ENCODE results near the gene TXNDC2.
"Not testable (repeated sequence)": the region's sequence is repeated elsewhere in the genome, so short reads cannot be mapped to it uniquely, and the experiment has no call there.

Gene TXNDC2

DNA sequence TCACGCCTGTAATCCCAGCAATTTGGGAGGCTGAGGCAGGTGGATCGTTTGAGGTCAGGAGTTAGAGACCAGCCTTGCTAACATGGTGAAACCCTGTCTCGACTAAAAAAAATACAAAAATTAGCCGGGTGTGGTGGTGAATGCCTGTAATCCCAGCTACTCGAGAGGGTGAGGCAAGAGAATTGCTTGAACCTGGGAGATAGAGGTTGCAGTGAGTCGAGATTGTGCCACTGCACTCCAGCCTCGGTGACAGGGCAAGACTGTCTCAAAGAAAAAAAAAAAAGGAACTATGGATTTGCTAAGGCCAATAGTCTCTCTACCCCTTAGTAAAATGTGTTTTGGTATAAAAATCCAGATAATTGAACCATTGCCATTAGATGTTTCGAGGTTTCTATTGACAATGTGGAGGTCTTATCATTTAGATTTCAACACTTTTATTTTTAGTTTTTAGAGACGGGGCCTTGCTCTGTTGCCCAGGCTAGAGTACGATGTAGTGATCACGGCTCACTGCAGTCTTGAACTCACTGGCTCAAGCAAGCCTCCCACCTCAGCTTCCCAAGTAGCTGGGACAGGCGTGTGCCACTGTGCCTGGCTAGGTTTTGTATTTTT lies 1.1 kb upstream of the TXNDC2 start:
- DNase-seq (ENCODE audit: low read depth in 2 of 2): no peak

DNA sequence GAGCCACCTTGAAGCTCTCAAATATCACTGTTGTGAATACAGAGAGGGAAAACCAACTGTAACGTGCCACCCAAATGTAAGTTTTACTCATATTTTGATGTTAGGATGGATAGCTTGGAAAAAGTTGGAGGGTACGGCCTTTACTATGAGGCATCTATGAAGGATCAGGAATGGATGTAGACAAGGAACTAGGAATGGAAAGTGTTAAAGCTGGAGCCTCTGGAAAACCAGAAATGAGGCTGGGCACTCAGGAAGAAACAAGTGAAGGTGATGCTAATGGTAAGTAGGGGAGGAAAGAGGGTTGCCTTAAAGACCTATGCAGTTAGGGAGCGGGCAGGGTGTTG lies 204 bp downstream of the TXNDC2 start:
- no peak for DNase-seq (ENCODE audit: low read depth in 2 of 2)

- DNase-seq (ENCODE audit: low read depth in 2 of 2): no peak
Observed at GRCh38 chr18:9887992-9888391, 2.2 kb downstream of the TXNDC2 start.

DNA sequence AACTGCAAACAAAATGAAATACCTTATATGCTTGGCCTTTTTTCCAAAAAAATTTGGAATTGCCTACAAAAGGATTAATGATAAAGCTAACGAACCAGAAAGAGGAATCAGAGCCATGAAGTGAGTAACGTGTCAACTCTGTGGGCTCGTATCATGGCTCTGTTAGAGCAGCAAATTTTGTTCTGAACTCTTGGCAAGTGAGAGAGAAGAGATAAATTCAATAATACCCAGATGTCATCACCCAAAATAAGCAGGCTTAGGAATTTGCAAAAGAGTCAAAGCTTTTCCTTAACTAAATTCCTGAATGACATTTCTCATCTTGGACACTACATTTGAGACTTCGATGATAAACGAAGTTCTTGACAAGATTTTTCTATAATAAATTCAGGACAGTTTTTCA lies 4.4 kb downstream of the TXNDC2 start:
- DNase-seq (ENCODE audit: low read depth in 2 of 2): no peak

DNA sequence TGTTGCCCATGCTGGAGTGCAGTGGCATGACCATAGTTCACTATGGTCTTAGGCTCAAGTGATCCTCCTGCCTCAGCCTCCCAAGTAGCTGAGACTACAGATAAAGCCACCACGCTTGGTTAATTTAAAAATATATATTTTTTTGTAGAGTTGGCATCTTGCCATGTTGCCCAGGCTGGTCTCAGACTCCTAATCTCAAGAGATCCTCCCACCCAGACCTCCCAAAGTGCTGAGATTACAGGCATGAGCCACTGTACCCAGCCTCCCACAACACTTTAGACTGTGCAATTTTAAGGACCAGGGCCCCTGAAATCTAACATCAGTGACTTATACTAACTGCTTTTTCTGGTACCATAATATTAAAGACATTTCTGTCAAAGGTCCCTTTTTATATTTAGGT lies 5.2 kb downstream of the TXNDC2 start:
- no peak for DNase-seq (ENCODE audit: low read depth in 2 of 2)

GRCh38 chr18:9891515-9891914 lies 5.7 kb downstream of the TXNDC2 start:
- DNase-seq (ENCODE audit: low read depth in 2 of 2): not testable (repeated sequence)

DNA sequence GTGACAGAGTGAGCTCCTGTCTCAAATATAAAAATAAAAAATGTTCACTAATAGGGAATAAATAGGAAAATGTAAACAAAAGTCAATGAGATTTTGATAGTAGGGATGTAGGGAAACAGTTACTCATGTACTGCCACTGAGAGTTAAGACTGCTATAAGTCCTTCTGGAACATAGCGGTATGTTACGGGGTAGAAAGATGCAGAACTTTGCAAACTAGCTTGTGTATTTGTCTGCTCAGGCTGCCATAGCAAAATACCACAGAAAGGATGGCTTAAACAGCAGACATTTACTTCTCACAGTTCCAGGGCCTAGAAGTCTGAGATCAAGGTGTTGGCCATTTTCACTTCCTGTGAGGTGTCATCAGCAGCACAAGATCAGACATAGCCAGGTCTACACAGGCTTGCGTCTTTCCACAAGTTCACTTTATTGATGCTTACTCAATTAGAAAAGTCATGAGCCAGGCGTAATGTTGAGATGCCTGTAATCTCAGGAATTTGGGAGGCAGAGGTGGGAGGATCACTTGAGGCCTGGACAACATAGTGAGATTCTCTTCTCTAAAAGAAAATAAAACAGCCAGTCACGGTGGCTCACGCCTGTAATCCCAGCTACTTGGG lies 8.8 kb downstream of the TXNDC2 start:
- no peak for DNase-seq (ENCODE audit: low read depth in 2 of 2)

GRCh38 chr18:9897129-9897528 lies 11.4 kb downstream of the TXNDC2 start:
- DNase-seq (ENCODE audit: low read depth in 2 of 2): no peak

- not testable (repeated sequence) for DNase-seq (ENCODE audit: low read depth in 2 of 2)
Observed at GRCh38 chr18:9897787-9898291, 12.1 kb downstream of the TXNDC2 start.

DNA sequence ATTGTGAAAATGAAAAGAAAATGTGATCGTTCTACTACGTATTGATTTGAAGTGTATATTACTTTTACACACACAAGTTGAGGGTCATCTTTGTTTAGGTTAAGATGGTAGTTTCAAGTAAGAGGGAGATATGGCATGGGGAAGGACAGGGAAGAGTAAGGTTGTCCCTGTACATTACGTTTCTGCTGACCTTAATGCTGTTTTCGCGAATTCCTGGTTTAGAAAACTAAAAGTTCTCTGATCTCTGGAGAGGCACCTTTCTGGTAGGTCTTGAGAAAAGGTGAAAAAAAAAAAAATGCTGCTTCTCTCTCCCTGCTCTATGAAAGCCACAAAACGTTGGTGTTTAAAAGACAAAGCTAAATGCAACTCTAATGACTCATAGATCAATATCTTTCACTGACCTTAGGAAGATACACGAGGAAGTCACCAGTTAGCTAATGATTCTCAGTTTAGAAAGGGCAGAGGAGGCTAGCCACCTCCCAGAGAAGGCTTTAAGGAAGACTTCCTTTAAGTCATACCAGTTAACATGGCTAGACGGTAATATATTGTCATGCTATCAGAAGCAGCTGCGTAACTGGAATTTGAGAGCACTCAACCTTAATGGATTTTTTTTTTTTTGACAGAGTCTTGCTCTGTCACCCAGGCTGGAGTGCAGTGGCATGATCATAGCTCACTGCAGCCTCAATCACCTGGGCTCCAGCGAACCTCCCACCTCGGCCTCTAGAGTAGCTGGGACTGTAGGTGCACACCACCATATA lies 13.2 kb downstream of the TXNDC2 start:
- DNase-seq (ENCODE audit: low read depth in 2 of 2): no peak

- not testable (repeated sequence) for DNase-seq (ENCODE audit: low read depth in 2 of 2)
Observed at GRCh38 chr18:9899550-9899930, 13.8 kb downstream of the TXNDC2 start.

- DNase-seq (ENCODE audit: low read depth in 2 of 2): no peak
Observed at GRCh38 chr18:9900699-9901098, 14.9 kb downstream of the TXNDC2 start.

- DNase-seq (ENCODE audit: low read depth in 2 of 2): no peak
Observed at GRCh38 chr18:9901377-9901776, 15.6 kb downstream of the TXNDC2 start.

- DNase-seq (ENCODE audit: low read depth in 2 of 2): not testable (repeated sequence)
Observed at GRCh38 chr18:9902264-9902663, 16.5 kb downstream of the TXNDC2 start.

DNA sequence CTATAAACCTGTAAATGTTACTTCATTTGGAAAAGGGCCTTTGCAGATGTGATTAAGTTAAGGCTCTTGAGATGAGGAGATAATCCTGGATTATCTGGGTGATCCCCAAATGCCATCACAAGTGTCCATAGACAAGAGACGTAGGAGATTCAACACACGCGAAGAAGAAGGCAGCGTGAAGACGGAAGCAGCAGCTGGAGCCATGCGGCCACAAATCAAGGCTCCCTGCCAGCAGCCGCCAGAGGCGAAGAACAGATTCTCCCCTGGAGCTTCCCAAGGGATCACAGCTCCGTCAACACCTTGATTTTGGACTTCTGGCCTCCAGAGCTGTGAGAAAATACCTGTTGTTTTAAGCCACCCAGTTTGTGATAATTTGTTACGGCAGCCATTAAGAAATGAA lies 17.1 kb downstream of the TXNDC2 start:
- DNase-seq (ENCODE audit: low read depth in 2 of 2): no peak

DNA sequence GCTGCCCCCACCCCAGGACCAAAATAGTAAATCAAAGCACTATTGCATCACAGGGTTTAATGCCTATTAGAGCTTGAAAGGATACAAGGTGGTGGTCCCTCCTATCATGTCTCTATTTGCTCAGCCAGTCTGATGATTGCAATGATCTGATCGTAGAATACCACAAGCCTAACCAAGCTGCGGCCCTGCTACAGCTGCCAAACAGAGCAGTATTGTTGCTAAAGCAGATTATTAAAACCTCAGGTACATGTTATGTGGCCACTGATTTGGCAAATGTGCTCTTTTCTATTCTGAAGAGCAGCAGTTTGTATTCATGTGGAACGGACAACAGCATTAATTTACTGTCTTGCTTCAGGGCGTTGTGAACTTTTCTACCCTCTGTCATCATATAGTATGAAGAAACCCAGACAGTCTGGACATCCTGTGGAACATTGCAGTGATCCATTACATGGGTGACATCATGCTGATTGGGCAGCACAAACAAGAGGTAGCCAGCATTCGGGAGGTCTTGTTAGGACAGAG lies 19.7 kb downstream of the TXNDC2 start:
- DNase-seq (ENCODE audit: low read depth in 2 of 2): no peak

- DNase-seq (ENCODE audit: low read depth in 2 of 2): no peak
Observed at GRCh38 chr18:9906481-9906880, 20.7 kb downstream of the TXNDC2 start.

DNA sequence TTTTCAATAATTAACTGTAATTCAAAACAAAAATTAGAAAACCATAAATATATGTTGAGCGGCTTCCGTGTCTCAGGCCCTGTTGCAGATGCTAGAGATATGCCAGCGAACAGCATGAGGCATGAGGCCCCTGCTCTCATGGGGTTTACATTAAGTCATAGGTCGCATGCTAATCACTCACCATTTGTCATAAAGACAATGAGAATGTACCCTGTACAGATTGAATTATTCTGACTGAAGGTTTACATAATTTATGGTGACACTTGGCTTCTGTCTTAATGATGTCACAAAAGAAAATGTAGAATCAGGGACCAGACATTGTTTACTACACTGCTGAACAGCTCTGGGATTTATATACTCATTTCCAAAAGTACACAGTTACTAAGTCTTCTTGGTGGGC lies 22.1 kb downstream of the TXNDC2 start:
- DNase-seq (ENCODE audit: low read depth in 2 of 2): no peak

DNA sequence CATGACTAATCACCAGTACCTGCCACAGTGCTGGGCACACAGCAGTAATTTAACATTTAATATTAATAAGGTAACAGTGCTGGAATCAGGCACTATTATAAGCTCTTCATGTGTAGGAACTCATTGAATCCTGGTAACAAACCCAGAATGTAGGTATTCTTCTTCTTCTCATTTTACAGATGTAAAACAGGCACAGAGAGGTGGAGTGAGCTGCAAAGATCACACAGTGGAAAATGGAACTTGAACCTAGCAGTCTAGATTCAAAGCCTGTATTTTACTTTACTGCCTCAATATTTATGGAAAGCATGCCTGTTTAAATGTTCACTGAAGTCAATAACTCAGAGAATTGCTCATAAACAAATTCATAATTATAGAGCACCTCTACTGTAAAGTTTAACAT lies 24.3 kb downstream of the TXNDC2 start:
- DNase-seq (ENCODE audit: low read depth in 2 of 2): no peak

GRCh38 chr18:9910661-9911060 lies 24.9 kb downstream of the TXNDC2 start:
- no peak for DNase-seq (ENCODE audit: low read depth in 2 of 2)

DNA sequence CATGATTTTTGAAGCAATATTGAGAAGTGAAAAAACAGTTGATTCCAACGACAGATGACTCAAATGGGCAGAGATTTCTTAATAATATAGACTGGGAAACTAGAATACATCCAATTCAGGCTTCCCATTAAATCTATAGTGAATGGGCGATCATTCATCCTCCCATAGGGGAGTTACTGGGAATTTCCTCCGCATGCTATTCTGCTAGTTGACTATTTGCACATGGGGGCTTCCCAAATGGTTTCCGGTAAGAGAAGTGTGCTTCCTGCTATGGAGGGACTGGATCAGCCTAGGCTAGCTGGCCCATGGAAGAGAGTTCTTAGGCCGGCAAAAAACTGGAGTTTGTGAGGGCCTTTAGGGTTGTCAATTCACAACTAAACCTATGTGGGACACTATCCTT lies 25.5 kb downstream of the TXNDC2 start:
- no peak for DNase-seq (ENCODE audit: low read depth in 2 of 2)

GRCh38 chr18:9912285-9912684 lies 26.5 kb downstream of the TXNDC2 start:
- not testable (repeated sequence) for DNase-seq (ENCODE audit: low read depth in 2 of 2)

- no peak for DNase-seq (ENCODE audit: low read depth in 2 of 2)
Observed at GRCh38 chr18:9913151-9913525, 27.4 kb downstream of the TXNDC2 start.

All from stimulated activated CD8-positive, alpha-beta memory T cell treated with anti-CD3 and anti-CD28 coated beads, Interleukin-15, amount 100 ng/mL, for 48 hours (primary cell).